Ovary (tissue), 9 donors: ENCODE results near the gene UBP1. TPM values are rescaled to one million over a fixed set of nuclear protein-coding genes. Genes with fewer than 3 reads are reported as not detected.
"Not testable (repeated sequence)": the region's sequence is repeated elsewhere in the genome, so short reads cannot be mapped to it uniquely, and the experiment has no call there.

Experiments used
- DNase-seq, 5 donors: peaks; one replicate each; pipeline ENCODE4 v3.0.0-alpha.2; 2019 to 2020
- H3K27ac ChIP-seq, 2 donors: fragments of 200-600 bp; one replicate each; pipeline versions ENCODE4 v1.5.1 to v1.8.0; 2019 to 2022
- H3K27me3 ChIP-seq: fragments of 200-600 bp; one replicate; pipeline ENCODE4 v1.8.0; 2022
- H3K36me3 ChIP-seq: fragments of 200-600 bp; sonication (generic); one replicate; pipeline ENCODE4 v1.5.1; 2019
- H3K4me1 ChIP-seq: one replicate; pipeline ENCODE4 v1.8.1; 2013; ENCODE audit warnings: mild to moderate bottlenecking, moderate library complexity; ENCODE audit not compliant: insufficient read depth
- H3K4me3 ChIP-seq: fragments of 200-600 bp; sonication (generic); one replicate; pipeline ENCODE4 v1.5.1; 2017
- H3K9me3 ChIP-seq, 2 donors: fragments of 200-600 bp in 1 of 2; sonication (generic) in 1 of 2; one replicate each; pipeline versions ENCODE4 v1.5.1 to v1.8.1; 2013 to 2019; ENCODE audit warnings: mild to moderate bottlenecking in 1 of 2, moderate library complexity in 1 of 2
- CTCF ChIP-seq, 3 donors: fragments of 450-650 bp in 2 of 3; fragments of 200-600 bp in 1 of 3; IDR thresholded peaks; one replicate each; pipeline versions ENCODE4 v1.5.1 to v1.8.0; 2016 to 2022; ENCODE audit warnings: antibody characterized with exemption in 3 of 3, mild to moderate bottlenecking in 1 of 3
- EP300 ChIP-seq: sonication (generic); formaldehyde crosslinking; IDR thresholded peaks from one replicate; pipeline ENCODE4 v1.6.1; 2017; ENCODE audit warnings: antibody characterized with exemption
- POLR2A ChIP-seq: fragments of 450-650 bp; IDR thresholded peaks from one replicate; pipeline ENCODE4 v1.6.1; 2017; ENCODE audit warnings: antibody characterized with exemption, mild to moderate bottlenecking, moderate library complexity
- WGBS, 3 donors: extraction: QIAGEN DNeasy Blood & Tissue Kit in 1 of 3; methylation state at CpG; one replicate each; pipeline versions ENCODE4 v1.1.5 to v1.1.7; 2013 to 2017; 5-methylcytosine and 5-hydroxymethylcytosine counted together
- intact Hi-C, 4 donors: fragments of 100-400 bp; cut with DNase I; formaldehyde crosslinking; loops; one replicate each; pipeline versions ENCODE4 v1.11.0 to v1.15.1; 2022 to 2023
- polyA plus RNA-seq, 2 donors: library from polyadenylated mRNA; stranded (reverse); fragments of 200-250 nt in 1 of 2; fragments of 350-450 nt in 1 of 2; fragmentation: Illumina TruSeq in 1 of 2; extraction: RNeasy Lipid Tissue Mini Kit (QIAGEN cat#74804) in 1 of 2; gene quantifications; one replicate each; pipeline ENCODE4 v1.2.3, GENCODE V29; 2013 to 2014
- total RNA-seq, 7 donors: library from RNA; depleted of rRNA in 2 of 7; stranded (reverse); fragments of >200 nt in 2 of 7; fragmentation: NEBNext Ultra II Directional in 3 of 7; extraction: Animal tissue kit (Norgen Biotek cat#: 25700) in 3 of 7; gene quantifications; one replicate each; pipeline versions ENCODE4 v1.1.0 to v1.2.4, GENCODE V29; 2016 to 2023
- donor health status: DM: no; HTN: no; CAD: no; lungs with moderate emphysema.
- donor health status: DM: no; HTN: no; CAD: no.
- donor health status: Bipolar disorder and iron deficiency.
- donor health status: DM: yes; HTN: yes; CAD: no.
- donor health status: DM: no; HTN: no; CAD: no.
- donor health status: DM: yes; HTN: yes; CAD: no.

Gene UBP1
- total and polyA plus RNA-seq, 9 donors: 28.2 to 62.7 (median 51.8) TPM

- intact Hi-C loops: no loop called here
- Histone ChIP-seq H3K9me3 (no peaks in the 10 kb centered on the region), H3K27ac (no peak overlapping the region), H3K4me1 (peaks cover 2% of the 10 kb centered on the region), H3K27me3 (no peaks in the 10 kb centered on the region), H3K36me3 (no peaks in the 10 kb centered on the region), H3K4me3 (no peak overlapping the region)
- 85 to 89% (median 86%) methylated on average over 2 of the region's 2 CpGs for WGBS, 3 donors
- DNase-seq: no peak
- TF ChIP-seq EP300 (no peak), CTCF (IDR thresholded peaks at IDR 0.05) (no peak), POLR2A (no peak)
These were observed 14.8 kb downstream of the UBP1 start for GRCh38 chr3:33425453-33425852.

- H3K9me3 ChIP-seq: no peaks in the 10 kb centered on the region
- TF ChIP-seq CTCF (IDR thresholded peaks at IDR 0.05): no peak
- no peak for TF ChIP-seq EP300
- TF ChIP-seq POLR2A: no peak
- H3K27me3 ChIP-seq: no peaks in the 10 kb centered on the region
- H3K27ac ChIP-seq: no peak overlapping the region
- no peaks in the 10 kb centered on the region for H3K36me3 ChIP-seq
- 91 to 94% (median 92%) methylated on average over 10 of the region's 10 CpGs for WGBS, 3 donors
- H3K4me1 ChIP-seq: peaks cover 2% of the 10 kb centered on the region
- H3K4me3 ChIP-seq: no peak overlapping the region
- no peak for DNase-seq
- intact Hi-C loops: no loop called here
These were observed 15.4 kb downstream of the UBP1 start for GRCh38 chr3:33424606-33425452.

DNA sequence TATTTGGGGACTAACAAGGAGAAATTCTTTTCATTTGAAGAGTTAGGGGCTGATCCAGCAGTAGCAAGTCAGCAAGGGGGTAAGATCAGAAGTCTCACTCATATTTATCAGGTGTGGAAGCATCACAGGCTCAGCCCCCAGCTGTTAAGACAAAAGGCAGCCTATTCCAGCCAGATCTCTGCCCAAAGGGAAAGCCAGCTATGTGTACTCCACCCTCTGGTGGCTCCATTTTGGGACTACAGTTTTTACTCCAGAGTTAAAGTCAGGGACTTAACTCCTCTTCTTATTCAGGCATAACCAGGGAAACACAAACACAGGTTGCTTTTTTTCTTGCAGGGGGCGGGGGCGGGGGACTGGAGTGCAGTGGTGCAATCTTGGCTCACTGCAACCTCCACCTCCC, 19.2 kb downstream of the UBP1 start:
- Histone ChIP-seq H3K27me3 (no peaks in the 10 kb centered on the region), H3K9me3 (no peaks in the 10 kb centered on the region), H3K36me3 (no peaks in the 10 kb centered on the region), H3K4me3 (no peak overlapping the region), H3K27ac (no peak overlapping the region), H3K4me1 (no peaks in the 10 kb centered on the region)
- no peak for TF ChIP-seq EP300
- no peak for DNase-seq
- 100% methylated on average over 2 of the region's 2 CpGs for WGBS, 3 donors
- intact Hi-C loops: no loop called here

- Histone ChIP-seq H3K27ac (no peak overlapping the region), H3K4me3 (no peak overlapping the region), H3K4me1 (no peaks in the 10 kb centered on the region), H3K9me3 (no peaks in the 10 kb centered on the region), H3K27me3 (no peaks in the 10 kb centered on the region), H3K36me3 (no peaks in the 10 kb centered on the region)
- no peak for DNase-seq
- intact Hi-C loops: no loop called here
- TF ChIP-seq EP300: no peak
- no peak for TF ChIP-seq CTCF (IDR thresholded peaks at IDR 0.05)
- TF ChIP-seq POLR2A: no peak
- WGBS, 3 donors: 82 to 89% (median 88%) methylated on average over 1 of the region's 1 CpG
These were observed 20.3 kb downstream of the UBP1 start for GRCh38 chr3:33419948-33420347.

- Histone ChIP-seq H3K27ac (no peak overlapping the region), H3K9me3 (no peaks in the 10 kb centered on the region), H3K4me3 (no peak overlapping the region), H3K27me3 (no peaks in the 10 kb centered on the region), H3K36me3 (no peaks in the 10 kb centered on the region), H3K4me1 (no peaks in the 10 kb centered on the region)
- intact Hi-C loops: no loop called here
- DNase-seq: no peak
- WGBS, 3 donors: 93 to 96% (median 95%) methylated on average over 3 of the region's 3 CpGs
- TF ChIP-seq CTCF (IDR thresholded peaks at IDR 0.05) (no peak), POLR2A (no peak), EP300 (no peak)
These were observed 23.0 kb downstream of the UBP1 start for GRCh38 chr3:33417066-33417673.

DNA sequence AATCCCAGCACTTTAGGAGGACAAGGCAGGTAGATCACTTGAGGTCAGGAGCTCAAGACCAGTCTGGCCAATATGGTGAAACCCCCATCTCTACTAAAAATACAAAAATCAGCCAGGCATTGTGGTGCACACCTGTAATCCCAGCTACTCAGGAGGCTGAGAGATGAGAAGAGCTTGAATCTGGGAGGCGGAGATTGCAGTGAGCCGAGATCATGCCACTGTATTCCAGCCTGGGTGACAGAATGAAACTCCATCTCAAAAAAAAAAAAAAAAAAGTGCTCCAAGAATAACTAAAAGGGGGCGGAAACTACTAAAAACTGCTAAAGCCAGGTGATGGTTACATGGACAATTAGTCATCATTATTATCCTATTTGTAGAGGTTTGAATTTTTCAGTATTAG, 29.4 kb downstream of the UBP1 start:
- H3K27me3 ChIP-seq, H3K4me3 ChIP-seq, H3K36me3 ChIP-seq, DNase-seq, intact Hi-C loops, H3K9me3 ChIP-seq, H3K4me1 ChIP-seq, H3K27ac ChIP-seq: not testable (repeated sequence)
- 93 to 98% (median 96%) methylated on average over 3 of the region's 3 CpGs for WGBS, 3 donors
